ENCODE results near the gene GIT1. TPM values are rescaled to one million over a fixed set of nuclear protein-coding genes. Genes with fewer than 3 reads are reported as not detected.

Gene GIT1
- total RNA-seq, 2 experiments from 2014 or later, result 44.3 to 60.2 TPM

DNA sequence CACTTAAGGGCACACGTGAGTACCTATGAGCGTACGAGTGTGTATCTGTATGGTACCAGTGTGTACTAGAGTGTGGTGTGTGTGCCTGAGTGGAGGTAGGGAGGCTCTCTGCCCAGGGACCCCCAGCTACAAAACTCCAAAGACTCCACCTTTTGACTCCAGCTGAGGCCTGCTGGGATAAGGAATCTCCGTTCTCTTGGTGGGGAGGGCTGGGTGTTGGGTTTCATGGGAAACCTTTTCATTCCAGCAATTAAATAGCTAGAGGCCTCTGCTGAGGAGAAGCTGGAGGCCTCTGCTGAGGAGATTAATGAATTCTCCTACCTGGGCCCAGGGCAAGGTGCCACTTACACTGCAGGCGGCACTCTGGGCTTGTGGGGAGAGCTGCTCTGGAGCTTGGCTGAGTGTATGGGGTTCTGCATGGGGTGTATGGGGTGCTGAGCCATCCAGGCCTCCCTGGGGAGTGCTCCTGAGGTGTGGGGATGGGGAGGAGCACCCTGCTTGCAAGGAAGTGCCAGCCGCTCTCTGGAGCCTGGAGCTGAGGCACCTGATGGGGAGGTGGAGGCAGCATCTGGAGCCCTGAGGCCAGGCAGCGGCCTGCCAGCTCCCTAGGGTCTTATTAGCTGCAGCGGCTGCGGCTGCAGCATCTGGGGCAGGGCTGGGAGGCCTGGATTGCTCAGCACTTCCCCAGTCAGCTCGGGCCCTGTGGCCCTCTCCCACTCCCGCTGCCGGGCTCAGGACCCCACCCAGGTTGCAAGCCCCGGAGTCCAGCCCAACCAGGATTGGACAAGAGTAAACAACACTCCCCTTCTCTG is 8.1 kb upstream of the GIT1 start:
- Histone ChIP-seq H3K36me3 (ENCODE audit: insufficient read depth, low read length) (no peaks in the 10 kb centered on the region), H3K9me3 (ENCODE audit: low read length) (no peaks in the 10 kb centered on the region), H4K20me1 (ENCODE audit: insufficient read depth, low read length) (peaks cover 11% of the 10 kb centered on the region; the same call in 1 of the 2 replicates), H3K4me2 (ENCODE audit: low read length) (no peak overlapping the region), H2AFZ (ENCODE audit: low read length) (no peak overlapping the region), H3K4me1 (ENCODE audit: insufficient read depth, low read length, poor library complexity, severe bottlenecking) (peaks cover 19% of the 10 kb centered on the region), H3K79me2 (ENCODE audit: insufficient read depth, low read depth, low read length) (peaks cover 7% of the 10 kb centered on the region; the same call in 1 of the 2 replicates), H3K9me2 (ENCODE audit: insufficient read depth, low read length) (no peaks in the 10 kb centered on the region), H3K4me3 (ENCODE audit: low read depth, low read length, poor library complexity, severe bottlenecking) (no peak overlapping the region), H3K27ac (ENCODE audit: low read depth, low read length, poor library complexity, severe bottlenecking) (no peak overlapping the region)
- CTCF ChIA-PET (ENCODE audit: unreplicated experiment), result no interaction called here
- intact Hi-C loops (cut with micrococcal nuclease; ENCODE audit: unreplicated experiment), result no loop called here
- BruUV-seq (replicated peaks), result no TSS peak
- POLR2A ChIA-PET, result interaction anchor here (0.7 kb wide), 1 partner anchor 422 kb away, joined by 3 read pairs; no protein-coding TSS in a partner anchor
- no peak for DNase-seq (ENCODE audit: low spot score)
- no peak for TF ChIP-seq EZH2phosphoT487 (IDR thresholded peaks at IDR 0.05; ENCODE audit: borderline replicate concordance, low read depth, low read length)
- TF ChIP-seq, protein P1, sequence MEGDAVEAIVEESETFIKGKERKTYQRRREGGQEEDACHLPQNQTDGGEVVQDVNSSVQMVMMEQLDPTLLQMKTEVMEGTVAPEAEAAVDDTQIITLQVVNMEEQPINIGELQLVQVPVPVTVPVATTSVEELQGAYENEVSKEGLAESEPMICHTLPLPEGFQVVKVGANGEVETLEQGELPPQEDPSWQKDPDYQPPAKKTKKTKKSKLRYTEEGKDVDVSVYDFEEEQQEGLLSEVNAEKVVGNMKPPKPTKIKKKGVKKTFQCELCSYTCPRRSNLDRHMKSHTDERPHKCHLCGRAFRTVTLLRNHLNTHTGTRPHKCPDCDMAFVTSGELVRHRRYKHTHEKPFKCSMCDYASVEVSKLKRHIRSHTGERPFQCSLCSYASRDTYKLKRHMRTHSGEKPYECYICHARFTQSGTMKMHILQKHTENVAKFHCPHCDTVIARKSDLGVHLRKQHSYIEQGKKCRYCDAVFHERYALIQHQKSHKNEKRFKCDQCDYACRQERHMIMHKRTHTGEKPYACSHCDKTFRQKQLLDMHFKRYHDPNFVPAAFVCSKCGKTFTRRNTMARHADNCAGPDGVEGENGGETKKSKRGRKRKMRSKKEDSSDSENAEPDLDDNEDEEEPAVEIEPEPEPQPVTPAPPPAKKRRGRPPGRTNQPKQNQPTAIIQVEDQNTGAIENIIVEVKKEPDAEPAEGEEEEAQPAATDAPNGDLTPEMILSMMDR (conservative IDR thresholded peaks at IDR 0.05; ENCODE audit: low read length), result no peak

- no TSS peak for BruUV-seq (replicated peaks)
- H3K79me2 ChIP-seq (ENCODE audit: insufficient read depth, low read depth, low read length), result peaks cover 7% of the 10 kb centered on the region; the same call in 1 of the 2 replicates
- no peak overlapping the region for H3K27ac ChIP-seq (ENCODE audit: low read depth, low read length, poor library complexity, severe bottlenecking)
- CTCF ChIA-PET (ENCODE audit: unreplicated experiment), result no interaction called here
- POLR2A ChIA-PET, result no interaction called here
- no peaks in the 10 kb centered on the region for H3K9me3 ChIP-seq (ENCODE audit: low read length)
- TF ChIP-seq, protein P1 (conservative IDR thresholded peaks at IDR 0.05; ENCODE audit: low read length), result no peak
- no peak for TF ChIP-seq EZH2phosphoT487 (IDR thresholded peaks at IDR 0.05; ENCODE audit: borderline replicate concordance, low read depth, low read length)
- peaks cover 27% of the 10 kb centered on the region for H3K4me1 ChIP-seq (ENCODE audit: insufficient read depth, low read length, poor library complexity, severe bottlenecking)
- no peaks in the 10 kb centered on the region for H3K9me2 ChIP-seq (ENCODE audit: insufficient read depth, low read length)
- H3K4me2 ChIP-seq (ENCODE audit: low read length), result no peak overlapping the region
- no peaks in the 10 kb centered on the region for H3K36me3 ChIP-seq (ENCODE audit: insufficient read depth, low read length)
- intact Hi-C loops (cut with micrococcal nuclease; ENCODE audit: unreplicated experiment), result no loop called here
- peaks cover 11% of the 10 kb centered on the region; the same call in 1 of the 2 replicates for H4K20me1 ChIP-seq (ENCODE audit: insufficient read depth, low read length)
- no peak overlapping the region for H3K4me3 ChIP-seq (ENCODE audit: low read depth, low read length, poor library complexity, severe bottlenecking)
- no peak overlapping the region for H2AFZ ChIP-seq (ENCODE audit: low read length)
- DNase-seq (ENCODE audit: low spot score), result no peak
Observed at GRCh38 chr17:29596811-29597210, 7.4 kb upstream of the GIT1 start.
